Measurements from ENCODE around the gene FCHO2.

- TF ChIP-seq CTCF (IDR thresholded peaks at IDR 0.05) (no peak), POLR2A (IDR thresholded peaks at IDR 0.05) (no peak)
Measured at GRCh38 chr5:73112359-73112758, 156.5 kb downstream of the FCHO2 start.
